HepG2 (cell line): ENCODE measurements around the gene CCDC142. TPM values are rescaled to one million over a fixed set of nuclear protein-coding genes. Genes with fewer than 3 reads are reported as not detected.

ENCODE experiments used
- ATF4 ChIP-seq, 2 experiments: fragments of 450-650 bp in 1 of 2; sonication (generic) in 1 of 2; formaldehyde crosslinking; IDR thresholded peaks; 2 replicates each; pipeline versions ENCODE4 v1.5.0 to v1.8.0; 2020 to 2022; ENCODE audit warnings: mild to moderate bottlenecking in 1 of 2, missing genetic modification reagents in 1 of 2
- HOXA7 ChIP-seq: sonication (generic); formaldehyde crosslinking; IDR thresholded peaks from 2 replicates; pipeline ENCODE4 v1.8.1; 2022; ENCODE audit warnings: mild to moderate bottlenecking, missing genetic modification reagents, moderate library complexity
- MED8 ChIP-seq: sonication (generic); formaldehyde crosslinking; IDR thresholded peaks from 2 replicates; pipeline ENCODE4 v1.8.1; 2023; ENCODE audit warnings: mild to moderate bottlenecking, missing genetic modification reagents; ENCODE audit not compliant: insufficient replicate concordance
- MTF2 ChIP-seq: sonication (generic); formaldehyde crosslinking; IDR thresholded peaks from 2 replicates; pipeline ENCODE4 v1.5.0; 2020; ENCODE audit warnings: missing genetic modification reagents, borderline replicate concordance
- NAIF1 ChIP-seq: sonication (generic); formaldehyde crosslinking; IDR thresholded peaks from 2 replicates; pipeline ENCODE4 v1.5.0; 2020; ENCODE audit warnings: mild to moderate bottlenecking, missing genetic modification reagents, borderline replicate concordance
- NKX3-1 ChIP-seq: sonication (generic); formaldehyde crosslinking; IDR thresholded peaks from 2 replicates; pipeline ENCODE4 v1.5.0; 2020; ENCODE audit warnings: missing genetic modification reagents
- SOX13 ChIP-seq, 3 experiments: fragments of 450-650 bp in 1 of 3; sonication (generic) in 1 of 3; formaldehyde crosslinking in 1 of 3; IDR thresholded peaks in 2 of 3; conservative IDR thresholded peaks in 1 of 3; 2 replicates each; pipeline versions ENCODE4 v1.5.0 to v1.6.1; 2016 to 2020; ENCODE audit warnings: antibody characterized with exemption in 1 of 3, mild to moderate bottlenecking in 1 of 3, missing compliant biosample characterization in 1 of 3, missing genetic modification reagents in 1 of 3, moderate library complexity in 1 of 3
- XBP1 ChIP-seq: sonication (generic); formaldehyde crosslinking; IDR thresholded peaks from 2 replicates; pipeline ENCODE4 v1.5.0; 2020; ENCODE audit warnings: missing genetic modification reagents
- YY1 ChIP-seq: IDR thresholded peaks from 2 replicates; pipeline ENCODE4 v1.6.1; 2011; ENCODE audit warnings: low read length, low read depth, moderate library complexity, mild to moderate bottlenecking; ENCODE audit not compliant: insufficient read depth, insufficient replicate concordance
- ZFP91 ChIP-seq: sonication (generic); formaldehyde crosslinking; IDR thresholded peaks from 2 replicates; pipeline ENCODE4 v1.9.0; 2022; ENCODE audit warnings: missing genetic modification reagents, mild to moderate bottlenecking, borderline replicate concordance
- ZNF136 ChIP-seq: sonication (generic); formaldehyde crosslinking; IDR thresholded peaks from 2 replicates; pipeline ENCODE4 v1.8.1; 2022; ENCODE audit warnings: low read depth, mild to moderate bottlenecking, moderate library complexity, missing genetic modification reagents
- ZNF432 ChIP-seq: sonication (generic); formaldehyde crosslinking; IDR thresholded peaks from 2 replicates; pipeline ENCODE4 v1.5.0; 2020; ENCODE audit warnings: missing genetic modification reagents, mild to moderate bottlenecking, borderline replicate concordance
- ZNF589 ChIP-seq: sonication (generic); formaldehyde crosslinking; conservative IDR thresholded peaks from 2 replicates; pipeline ENCODE4 v1.8.0; 2022; ENCODE audit warnings: mild to moderate bottlenecking, moderate library complexity, missing genetic modification reagents
- ZNF772 ChIP-seq: sonication (generic); formaldehyde crosslinking; IDR thresholded peaks from 2 replicates; pipeline ENCODE4 v1.5.0; 2020; ENCODE audit warnings: mild to moderate bottlenecking, missing genetic modification reagents
- polyA plus RNA-seq, 8 experiments: library from polyadenylated mRNA; depleted of rRNA in 3 of 8; stranded (reverse) in 7 of 8; unstranded in 1 of 8; fragments of >200 nt; fragmentation: Illumina TruSeq in 4 of 8; extraction: Trizol in 4 of 8; gene quantifications; 2 replicates each; pipeline versions ENCODE4 v1.2.1 to v1.2.3, GENCODE V29; 2011 to 2016; ENCODE audit warnings: low read depth in 4 of 8, missing spikeins in 1 of 8, mixed read lengths in 1 of 8; ENCODE audit not compliant: insufficient read depth in 1 of 8
- total RNA-seq, 5 experiments: library from RNA; depleted of rRNA; stranded (reverse); fragments of >200 nt; fragmentation: Illumina TruSeq; extraction: Trizol; gene quantifications; 2 replicates each; pipeline ENCODE4 v1.2.3, GENCODE V29; 2016; ENCODE audit warnings: low read depth in 1 of 5
- TF ChIP-seq, protein P1 (sequence below): sonication (generic); formaldehyde crosslinking; IDR thresholded peaks from 2 replicates; pipeline ENCODE4 v1.9.0; 2021; ENCODE audit warnings: missing genetic modification reagents, borderline replicate concordance
- TF ChIP-seq, protein P2 (sequence below): sonication (generic); formaldehyde crosslinking; IDR thresholded peaks from 2 replicates; pipeline ENCODE4 v1.4.0; 2020; ENCODE audit warnings: missing genetic modification reagents; ENCODE audit errors: not compliant biosample characterization
- TF ChIP-seq, protein P3 (sequence below): sonication (generic); formaldehyde crosslinking; IDR thresholded peaks from 2 replicates; pipeline ENCODE4 v1.8.1; 2023; ENCODE audit warnings: mild to moderate bottlenecking, inconsistent platforms, moderate library complexity, missing genetic modification reagents, borderline replicate concordance
- TF ChIP-seq, protein P4 (sequence below): sonication (generic); formaldehyde crosslinking; IDR thresholded peaks from 2 replicates; pipeline ENCODE4 v1.5.1; 2020; ENCODE audit warnings: mild to moderate bottlenecking, missing genetic modification reagents, moderate library complexity

Gene CCDC142
- total and polyA plus RNA-seq, 2 of the 13 experiments (the other 11 are each of a cell fraction or from before 2014, with no cell fraction given) = 14.7 to 30.4 TPM

- TF ChIP-seq, protein P1, sequence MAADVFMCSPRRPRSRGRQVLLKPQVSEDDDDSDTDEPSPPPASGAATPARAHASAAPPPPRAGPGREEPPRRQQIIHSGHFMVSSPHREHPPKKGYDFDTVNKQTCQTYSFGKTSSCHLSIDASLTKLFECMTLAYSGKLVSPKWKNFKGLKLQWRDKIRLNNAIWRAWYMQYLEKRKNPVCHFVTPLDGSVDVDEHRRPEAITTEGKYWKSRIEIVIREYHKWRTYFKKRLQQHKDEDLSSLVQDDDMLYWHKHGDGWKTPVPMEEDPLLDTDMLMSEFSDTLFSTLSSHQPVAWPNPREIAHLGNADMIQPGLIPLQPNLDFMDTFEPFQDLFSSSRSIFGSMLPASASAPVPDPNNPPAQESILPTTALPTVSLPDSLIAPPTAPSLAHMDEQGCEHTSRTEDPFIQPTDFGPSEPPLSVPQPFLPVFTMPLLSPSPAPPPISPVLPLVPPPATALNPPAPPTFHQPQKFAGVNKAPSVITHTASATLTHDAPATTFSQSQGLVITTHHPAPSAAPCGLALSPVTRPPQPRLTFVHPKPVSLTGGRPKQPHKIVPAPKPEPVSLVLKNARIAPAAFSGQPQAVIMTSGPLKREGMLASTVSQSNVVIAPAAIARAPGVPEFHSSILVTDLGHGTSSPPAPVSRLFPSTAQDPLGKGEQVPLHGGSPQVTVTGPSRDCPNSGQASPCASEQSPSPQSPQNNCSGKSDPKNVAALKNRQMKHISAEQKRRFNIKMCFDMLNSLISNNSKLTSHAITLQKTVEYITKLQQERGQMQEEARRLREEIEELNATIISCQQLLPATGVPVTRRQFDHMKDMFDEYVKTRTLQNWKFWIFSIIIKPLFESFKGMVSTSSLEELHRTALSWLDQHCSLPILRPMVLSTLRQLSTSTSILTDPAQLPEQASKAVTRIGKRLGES = no peak
- no peak for TF ChIP-seq ZNF772 (CRISPR knock-in tag)
- no peak for TF ChIP-seq ZNF589 (CRISPR knock-in tag)
- no peak for TF ChIP-seq ATF4 (CRISPR knock-in tag; IDR thresholded peaks at IDR 0.05)
- TF ChIP-seq, protein P2, sequence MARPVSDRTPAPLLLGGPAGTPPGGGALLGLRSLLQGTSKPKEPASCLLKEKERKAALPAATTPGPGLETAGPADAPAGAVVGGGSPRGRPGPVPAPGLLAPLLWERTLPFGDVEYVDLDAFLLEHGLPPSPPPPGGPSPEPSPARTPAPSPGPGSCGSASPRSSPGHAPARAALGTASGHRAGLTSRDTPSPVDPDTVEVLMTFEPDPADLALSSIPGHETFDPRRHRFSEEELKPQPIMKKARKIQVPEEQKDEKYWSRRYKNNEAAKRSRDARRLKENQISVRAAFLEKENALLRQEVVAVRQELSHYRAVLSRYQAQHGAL (CRISPR knock-in tag) = no peak
- TF ChIP-seq, protein P3, sequence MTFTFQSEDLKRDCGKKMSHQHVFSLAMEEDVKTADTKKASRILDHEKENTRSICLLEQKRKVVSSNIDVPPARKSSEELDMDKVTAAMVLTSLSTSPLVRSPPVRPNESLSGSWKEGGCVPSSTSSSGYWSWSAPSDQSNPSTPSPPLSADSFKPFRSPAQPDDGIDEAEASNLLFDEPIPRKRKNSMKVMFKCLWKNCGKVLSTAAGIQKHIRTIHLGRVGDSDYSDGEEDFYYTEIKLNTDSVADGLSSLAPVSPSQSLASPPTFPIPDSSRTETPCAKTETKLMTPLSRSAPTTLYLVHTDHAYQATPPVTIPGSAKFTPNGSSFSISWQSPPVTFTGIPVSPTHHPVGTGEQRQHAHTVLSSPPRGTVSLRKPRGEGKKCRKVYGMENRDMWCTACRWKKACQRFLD = no peak
- no peak for TF ChIP-seq MTF2 (CRISPR knock-in tag)
- TF ChIP-seq ZNF432 (CRISPR knock-in tag) = no peak
- no peak for TF ChIP-seq NKX3-1
- no peak for TF ChIP-seq MED8
- TF ChIP-seq XBP1 (CRISPR knock-in tag) = no peak
- TF ChIP-seq ZFP91 (CRISPR knock-in tag) = no peak
- no peak for TF ChIP-seq SOX13 (IDR thresholded peaks at IDR 0.05)
- peak in 1 of 2 experiments; percentile 34; a peak in 2 of 4 replicates for TF ChIP-seq SOX13 (CRISPR knock-in tag; conservative IDR thresholded peaks at IDR 0.05 in 1 of 2, IDR thresholded peaks at IDR 0.05 in 1 of 2)
- TF ChIP-seq, protein P4, sequence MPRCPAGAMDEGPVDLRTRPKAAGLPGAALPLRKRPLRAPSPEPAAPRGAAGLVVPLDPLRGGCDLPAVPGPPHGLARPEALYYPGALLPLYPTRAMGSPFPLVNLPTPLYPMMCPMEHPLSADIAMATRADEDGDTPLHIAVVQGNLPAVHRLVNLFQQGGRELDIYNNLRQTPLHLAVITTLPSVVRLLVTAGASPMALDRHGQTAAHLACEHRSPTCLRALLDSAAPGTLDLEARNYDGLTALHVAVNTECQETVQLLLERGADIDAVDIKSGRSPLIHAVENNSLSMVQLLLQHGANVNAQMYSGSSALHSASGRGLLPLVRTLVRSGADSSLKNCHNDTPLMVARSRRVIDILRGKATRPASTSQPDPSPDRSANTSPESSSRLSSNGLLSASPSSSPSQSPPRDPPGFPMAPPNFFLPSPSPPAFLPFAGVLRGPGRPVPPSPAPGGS (CRISPR knock-in tag) = no peak
- TF ChIP-seq YY1 = no peak
- no peak for TF ChIP-seq ZNF136 (CRISPR knock-in tag)
- no peak for TF ChIP-seq HOXA7 (CRISPR knock-in tag)
- TF ChIP-seq NAIF1 (CRISPR knock-in tag) = no peak
Measured at GRCh38 chr2:74447230-74447999, 35.4 kb downstream of the CCDC142 start (continued).
